Measurements from ENCODE around the gene MYO5A.

DNA sequence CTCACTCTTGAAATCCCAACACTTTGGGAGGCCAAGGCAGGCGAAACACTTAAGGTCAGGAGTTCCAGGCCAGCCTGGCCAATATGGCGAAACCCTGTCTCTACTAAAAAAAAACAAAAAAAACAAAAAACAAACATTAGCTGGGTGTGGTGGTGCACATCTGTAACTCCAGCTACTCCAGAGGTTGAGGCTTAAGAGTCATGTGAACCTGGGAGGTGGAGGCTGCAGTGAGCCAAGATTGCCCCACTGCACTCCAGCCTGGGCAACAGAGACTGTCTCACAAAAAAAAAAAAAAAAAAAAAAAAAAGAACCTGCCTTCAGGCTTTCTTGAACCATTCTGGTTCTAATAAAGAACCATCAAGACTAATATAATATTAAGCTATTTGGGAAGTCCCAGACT is 23.6 kb upstream of the MYO5A start:
- TF ChIP-seq CTBP1 (IDR thresholded peaks at IDR 0.05; ENCODE audit: borderline replicate concordance) (no peak), FOXK2 (IDR thresholded peaks at IDR 0.05) (no peak), LEF1 (IDR thresholded peaks at IDR 0.05; ENCODE audit: borderline replicate concordance) (no peak), SUZ12 (IDR thresholded peaks at IDR 0.05) (no peak), SP1 (IDR thresholded peaks at IDR 0.05) (no peak), TARDBP (IDR thresholded peaks at IDR 0.05) (no peak), ZNF384 (IDR thresholded peaks at IDR 0.05) (no peak)
- TF ChIP-seq, protein P1, sequence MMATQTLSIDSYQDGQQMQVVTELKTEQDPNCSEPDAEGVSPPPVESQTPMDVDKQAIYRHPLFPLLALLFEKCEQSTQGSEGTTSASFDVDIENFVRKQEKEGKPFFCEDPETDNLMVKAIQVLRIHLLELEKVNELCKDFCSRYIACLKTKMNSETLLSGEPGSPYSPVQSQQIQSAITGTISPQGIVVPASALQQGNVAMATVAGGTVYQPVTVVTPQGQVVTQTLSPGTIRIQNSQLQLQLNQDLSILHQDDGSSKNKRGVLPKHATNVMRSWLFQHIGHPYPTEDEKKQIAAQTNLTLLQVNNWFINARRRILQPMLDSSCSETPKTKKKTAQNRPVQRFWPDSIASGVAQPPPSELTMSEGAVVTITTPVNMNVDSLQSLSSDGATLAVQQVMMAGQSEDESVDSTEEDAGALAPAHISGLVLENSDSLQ (IDR thresholded peaks at IDR 0.05): no peak
